ENCODE results near the gene RGS6. TPM values are rescaled to one million over a fixed set of nuclear protein-coding genes. Genes with fewer than 3 reads are reported as not detected.

Gene RGS6
- total and polyA plus RNA-seq, 8 donors = 0.12 to 4.1 (median 2.8) TPM

DNA sequence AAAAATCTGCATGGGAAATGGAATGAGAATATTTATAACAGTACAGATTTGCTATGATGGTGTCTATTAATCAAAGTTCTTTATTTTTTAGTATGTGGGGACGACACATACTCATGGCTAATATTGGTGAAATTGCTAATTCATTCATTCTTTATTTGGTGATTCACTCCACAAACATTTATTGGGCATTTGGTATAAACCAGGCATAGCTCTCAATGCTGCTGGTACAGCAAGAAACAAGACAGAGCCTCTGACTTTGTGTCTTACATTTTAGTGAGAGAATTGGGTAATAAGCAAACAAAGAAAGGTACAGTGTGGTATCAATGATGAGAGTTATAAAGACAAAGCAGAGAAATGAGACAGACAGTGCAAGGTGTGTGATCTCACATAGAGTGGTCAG lies 129.5 kb downstream of the RGS6 start:
- no peaks in the 10 kb centered on the region for H3K4me1 ChIP-seq
- DNase-seq (no peak), ATAC-seq (no peak)
- TF ChIP-seq CTCF (IDR thresholded peaks at IDR 0.05) = no peak
- no peaks in the 10 kb centered on the region for H3K9me3 ChIP-seq
- H3K4me3 ChIP-seq = no peak overlapping the region
- H3K36me3 ChIP-seq = no peaks in the 10 kb centered on the region
- no peak overlapping the region for H3K27ac ChIP-seq
- no peaks in the 10 kb centered on the region for H3K27me3 ChIP-seq
- intact Hi-C loops (cut with DNase I) = no loop called here

DNA sequence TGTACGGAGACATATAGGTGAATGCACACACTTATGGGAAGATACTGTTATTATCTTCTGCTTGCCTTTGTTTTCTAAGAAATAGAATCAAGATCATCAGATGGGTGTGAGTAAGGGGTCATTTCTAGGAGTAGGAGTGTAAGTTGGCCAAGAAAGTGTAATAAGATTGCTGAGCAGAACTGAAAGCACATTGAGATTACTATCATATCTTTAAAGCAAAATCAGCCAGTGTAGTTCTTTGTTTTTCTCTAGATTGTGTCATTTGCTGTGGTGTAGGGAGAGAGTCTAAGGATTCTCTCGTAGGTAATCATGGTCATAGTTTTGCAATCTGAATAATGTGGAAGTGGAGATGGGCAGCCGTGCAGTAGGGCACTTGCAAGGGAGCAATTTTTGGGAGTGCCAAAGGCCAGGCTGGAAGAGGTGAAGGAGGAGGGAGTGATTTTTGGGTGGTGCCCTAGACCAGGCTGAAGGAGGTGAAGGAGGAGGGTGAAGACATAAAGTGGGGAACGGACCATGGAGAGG lies 131.6 kb downstream of the RGS6 start:
- H3K27me3 ChIP-seq = no peaks in the 10 kb centered on the region
- no peak overlapping the region for H3K4me3 ChIP-seq
- H3K27ac ChIP-seq = no peak overlapping the region
- no peak for DNase-seq
- H3K36me3 ChIP-seq = no peaks in the 10 kb centered on the region
- intact Hi-C loops (cut with DNase I) = no loop called here
- no peaks in the 10 kb centered on the region for H3K4me1 ChIP-seq
- H3K9me3 ChIP-seq = no peaks in the 10 kb centered on the region
- TF ChIP-seq CTCF (IDR thresholded peaks at IDR 0.05) = no peak
- ATAC-seq = no peak

DNA sequence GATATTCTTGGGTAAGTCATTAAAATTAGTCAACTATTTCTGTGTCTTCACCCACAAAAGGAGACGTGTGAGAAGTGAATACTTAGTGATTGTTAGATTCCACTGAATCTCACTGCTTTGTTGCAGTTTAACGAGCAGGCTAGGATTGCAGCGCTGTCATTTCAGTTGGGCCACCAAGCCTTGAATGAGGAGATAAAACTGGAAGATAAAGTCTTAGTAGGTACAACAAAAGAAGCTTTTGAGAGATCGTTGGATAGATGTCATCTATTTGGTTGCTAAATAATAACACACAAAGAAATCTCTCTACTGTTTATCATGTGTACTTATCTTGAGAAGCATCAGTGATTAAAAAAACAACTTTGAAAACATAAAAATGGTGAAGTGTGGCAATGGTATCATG lies 132.3 kb downstream of the RGS6 start:
- no peaks in the 10 kb centered on the region for H3K9me3 ChIP-seq
- DNase-seq (no peak), ATAC-seq (no peak)
- no peaks in the 10 kb centered on the region for H3K27me3 ChIP-seq
- no peak for TF ChIP-seq CTCF (IDR thresholded peaks at IDR 0.05)
- no peaks in the 10 kb centered on the region for H3K36me3 ChIP-seq
- no peaks in the 10 kb centered on the region for H3K4me1 ChIP-seq
- intact Hi-C loops (cut with DNase I) = no loop called here
- H3K27ac ChIP-seq = no peak overlapping the region
- no peak overlapping the region for H3K4me3 ChIP-seq

DNA sequence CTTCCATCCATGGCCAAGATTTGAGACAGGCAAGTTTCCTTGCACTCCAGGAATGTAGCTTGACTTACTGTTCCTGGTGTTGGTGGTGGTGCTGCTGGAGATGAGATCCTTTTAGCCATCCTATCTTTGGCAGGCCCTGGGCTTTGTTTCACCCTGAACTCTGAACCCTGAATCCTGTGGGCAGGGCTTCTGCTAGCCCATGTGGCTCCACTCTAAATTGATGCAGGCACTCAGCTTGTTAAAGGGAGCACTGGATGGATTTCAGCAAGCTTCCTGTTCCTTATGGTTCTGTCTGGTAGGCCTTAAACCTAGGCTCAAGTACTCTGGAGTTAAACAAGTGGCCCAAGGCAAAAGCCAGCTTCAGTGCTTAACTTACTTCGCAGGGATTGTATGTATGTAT lies 138.2 kb downstream of the RGS6 start:
- H3K4me3 ChIP-seq = no peak overlapping the region

DNA sequence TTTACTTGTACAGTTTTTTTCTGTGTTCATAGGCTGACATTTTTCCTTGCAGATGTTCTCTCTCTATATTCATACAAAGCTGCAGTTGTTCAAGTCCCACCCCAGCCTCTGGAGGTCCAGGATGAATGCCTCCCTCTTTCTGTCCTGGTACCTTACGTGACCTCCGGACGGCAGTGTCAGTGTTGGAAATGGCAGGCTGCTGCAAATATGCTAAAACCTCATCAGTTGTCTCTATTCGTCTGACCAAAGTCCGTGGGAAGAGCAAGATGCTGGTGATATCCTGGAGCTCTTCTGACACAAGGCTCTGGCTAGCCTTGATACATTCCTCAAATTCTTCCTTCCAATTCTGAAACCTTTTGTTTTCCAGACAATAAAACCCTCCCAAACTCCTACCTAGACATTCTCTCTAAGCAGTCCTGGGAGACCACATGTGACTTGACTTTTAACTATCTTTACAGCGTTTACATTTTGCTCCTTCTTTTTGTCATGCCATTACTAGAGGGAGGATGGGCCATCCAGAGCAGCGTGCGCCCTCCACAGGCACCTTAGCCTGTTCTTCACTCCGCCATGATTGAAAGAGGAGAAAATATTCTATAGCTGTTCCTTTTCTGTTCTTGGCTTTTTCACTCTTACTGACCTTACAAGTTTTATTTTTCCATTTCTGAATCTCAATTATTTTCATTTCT lies 143.6 kb downstream of the RGS6 start:
- Histone ChIP-seq H3K4me3 (no peak overlapping the region), H3K4me1 (no peaks in the 10 kb centered on the region), H3K36me3 (no peaks in the 10 kb centered on the region), H3K9me3 (peaks cover 0 to 3% of the 10 kb centered on the region in 2 donors), H3K27me3 (no peaks in the 10 kb centered on the region), H3K27ac (no peak overlapping the region)
- DNase-seq (no peak), ATAC-seq (no peak)
- intact Hi-C loops (cut with DNase I) = no loop called here
- TF ChIP-seq CTCF (IDR thresholded peaks at IDR 0.05) = no peak

More for the DNA sequence above, 138.2 kb downstream of the RGS6 start:
- TF ChIP-seq CTCF (IDR thresholded peaks at IDR 0.05) = no peak
- no peaks in the 10 kb centered on the region for H3K27me3 ChIP-seq
- H3K9me3 ChIP-seq = no peaks in the 10 kb centered on the region
- intact Hi-C loops (cut with DNase I) = no loop called here
- ATAC-seq (no peak), DNase-seq (no peak)
- H3K27ac ChIP-seq = no peak overlapping the region
- no peaks in the 10 kb centered on the region for H3K4me1 ChIP-seq
- no peaks in the 10 kb centered on the region for H3K36me3 ChIP-seq

Data from left lung (tissue), 10 donors.